Neural progenitor cell (in vitro differentiated cells): ENCODE measurements around the gene PPARA. TPM values are rescaled to one million over a fixed set of nuclear protein-coding genes. Genes with fewer than 3 reads are reported as not detected.
A peak's percentile ranks its signal among the peaks of the same experiment; 100 is the strongest.
"Not testable (repeated sequence)": the region's sequence is repeated elsewhere in the genome, so short reads cannot be mapped to it uniquely, and the experiment has no call there.

Experiments used
- DNase-seq: peaks from one replicate; pipeline ENCODE4 v3.0.0-alpha.2; 2016; ENCODE audit warnings: low spot score
- H2AFZ ChIP-seq: fragments of 200-600 bp; sonication (generic); replicated peaks from 2 replicates; pipeline ENCODE4 v1.6.1; 2016; ENCODE audit warnings: antibody characterized with exemption
- H3F3A ChIP-seq: fragments of 200-600 bp; sonication (generic); 2 replicates; pipeline ENCODE4 v1.6.1; 2016; ENCODE audit warnings: antibody characterized with exemption, low read depth
- H3K27ac ChIP-seq: fragments of 200-600 bp; sonication (generic); 2 replicates; pipeline ENCODE4 v1.5.1; 2016; ENCODE audit warnings: mild to moderate bottlenecking
- H3K27me3 ChIP-seq: fragments of 200-600 bp; sonication (generic); 2 replicates; pipeline ENCODE4 v1.6.1; 2016; ENCODE audit warnings: mild to moderate bottlenecking, moderate library complexity
- H3K36me3 ChIP-seq: fragments of 200-600 bp; sonication (generic); 2 replicates; pipeline ENCODE4 v1.5.1; 2016
- H3K4me1 ChIP-seq: fragments of 200-600 bp; sonication (generic); 2 replicates; pipeline ENCODE4 v1.6.1; 2016; ENCODE audit warnings: mixed run types
- H3K4me2 ChIP-seq: fragments of 200-600 bp; sonication (generic); 2 replicates; pipeline ENCODE4 v1.6.1; 2016
- H3K4me3 ChIP-seq: fragments of 200-600 bp; sonication (generic); 2 replicates; pipeline ENCODE4 v1.5.1; 2016
- H3K79me2 ChIP-seq: fragments of 200-600 bp; sonication (generic); 2 replicates; pipeline ENCODE4 v1.6.1; 2016; ENCODE audit warnings: low read depth
- H3K9ac ChIP-seq: fragments of 200-600 bp; sonication (generic); 2 replicates; pipeline ENCODE4 v1.6.1; 2016
- H3K9me3 ChIP-seq: fragments of 200-600 bp; sonication (generic); 2 replicates; pipeline ENCODE4 v1.5.1; 2016; ENCODE audit warnings: low read depth
- H4K20me1 ChIP-seq: fragments of 200-600 bp; sonication (generic); 2 replicates; pipeline ENCODE4 v1.6.1; 2016; ENCODE audit warnings: low read depth
- H3K27ac Mint-ChIP-seq: 3 replicates; pipeline ENCODE4 v1.8.0; 2021; ENCODE audit warnings: mixed read lengths
- H3K27me3 Mint-ChIP-seq: 2 replicates; pipeline ENCODE4 v1.8.0; 2022; ENCODE audit warnings: low read depth, mild to moderate bottlenecking, inconsistent platforms, moderate library complexity, mixed read lengths; ENCODE audit not compliant: insufficient read depth
- H3K36me3 Mint-ChIP-seq: 3 replicates; pipeline ENCODE4 v1.8.0; 2021; ENCODE audit warnings: mixed read lengths
- H3K4me1 Mint-ChIP-seq: 3 replicates; pipeline ENCODE4 v1.8.0; 2021; ENCODE audit warnings: mixed read lengths
- H3K4me3 Mint-ChIP-seq: 3 replicates; pipeline ENCODE4 v1.8.0; 2021; ENCODE audit warnings: mild to moderate bottlenecking, moderate library complexity, mixed read lengths
- H3K9me3 Mint-ChIP-seq: 3 replicates; pipeline ENCODE4 v1.8.0; 2020; ENCODE audit warnings: mixed read lengths
- CTCF ChIP-seq: fragments of 200-600 bp; sonication (generic); IDR thresholded peaks from 2 replicates; pipeline ENCODE4 v1.5.1; 2017; ENCODE audit warnings: antibody characterized with exemption, mild to moderate bottlenecking
- EZH2 ChIP-seq: fragments of 200-600 bp; sonication (generic); IDR thresholded peaks from 2 replicates; pipeline ENCODE4 v1.6.1; 2017; ENCODE audit warnings: antibody characterized with exemption, mild to moderate bottlenecking, moderate library complexity
- EZH2phosphoT487 ChIP-seq: fragments of 200-600 bp; sonication (generic); IDR thresholded peaks from 2 replicates; pipeline ENCODE4 v1.6.1; 2017; ENCODE audit warnings: antibody characterized with exemption
- total RNA-seq: library from RNA; depleted of rRNA; stranded (reverse); fragments of >200 nt; gene quantifications from 2 replicates; pipeline ENCODE4 v1.2.3, GENCODE V29; 2015; ENCODE audit warnings: low replicate concordance

PPARA gene
- total RNA-seq, 1 donor from 2014 or later = 5.2 TPM

GRCh38 chr22:46196278-46196677 lies 46.0 kb downstream of the PPARA start:
- Histone ChIP-seq H3K27ac (no peak overlapping the region), H3F3A (no peaks in the 10 kb centered on the region), H4K20me1 (no peaks in the 10 kb centered on the region), H3K79me2 (no peaks in the 10 kb centered on the region), H3K9me3 (no peaks in the 10 kb centered on the region), H3K4me2 (no peak overlapping the region), H3K27me3 (no peaks in the 10 kb centered on the region), H3K4me1 (no peaks in the 10 kb centered on the region), H3K4me3 (no peak overlapping the region), H3K36me3 (no peaks in the 10 kb centered on the region), H3K9ac (no peak overlapping the region), H2AFZ (no peak overlapping the region)
- peaks cover 5% of the 10 kb centered on the region for H3K36me3 Mint-ChIP-seq
- H3K27ac Mint-ChIP-seq = peak overlapping the region; percentile 29
- H3K4me3 Mint-ChIP-seq = no peak overlapping the region
- DNase-seq = no peak
- no peaks in the 10 kb centered on the region for H3K9me3 Mint-ChIP-seq
- no peak for TF ChIP-seq EZH2phosphoT487
- TF ChIP-seq EZH2 = no peak
- no peak for TF ChIP-seq CTCF
- H3K27me3 Mint-ChIP-seq = no peaks in the 10 kb centered on the region
- peaks cover 4% of the 10 kb centered on the region for H3K4me1 Mint-ChIP-seq

- Histone ChIP-seq H3K27me3 (no peaks in the 10 kb centered on the region), H3K4me3 (no peak overlapping the region), H2AFZ (no peak overlapping the region), H3K36me3 (no peaks in the 10 kb centered on the region), H3K9me3 (no peaks in the 10 kb centered on the region), H3F3A (no peaks in the 10 kb centered on the region), H3K79me2 (no peaks in the 10 kb centered on the region), H3K4me2 (no peak overlapping the region), H3K9ac (no peak overlapping the region), H4K20me1 (no peaks in the 10 kb centered on the region), H3K4me1 (no peaks in the 10 kb centered on the region), H3K27ac (no peak overlapping the region)
- no peak overlapping the region for H3K27ac Mint-ChIP-seq
- TF ChIP-seq EZH2 = no peak
- TF ChIP-seq CTCF = no peak
- TF ChIP-seq EZH2phosphoT487 = no peak
- H3K27me3 Mint-ChIP-seq = no peaks in the 10 kb centered on the region
- no peak overlapping the region for H3K4me3 Mint-ChIP-seq
- no peak for DNase-seq
- no peaks in the 10 kb centered on the region for H3K9me3 Mint-ChIP-seq
- peaks cover 5% of the 10 kb centered on the region for H3K36me3 Mint-ChIP-seq
- peaks cover 6% of the 10 kb centered on the region for H3K4me1 Mint-ChIP-seq
Observed at GRCh38 chr22:46198274-46198673, 47.9 kb downstream of the PPARA start.

- H3K4me1 ChIP-seq, H3F3A ChIP-seq, H3K4me3 ChIP-seq, H3K36me3 Mint-ChIP-seq, H2AFZ ChIP-seq, H3K4me1 Mint-ChIP-seq, H3K27me3 ChIP-seq, H3K9me3 ChIP-seq, H3K79me2 ChIP-seq, H3K4me3 Mint-ChIP-seq, H3K9ac ChIP-seq, H3K4me2 ChIP-seq, H3K27ac Mint-ChIP-seq, H3K27ac ChIP-seq, H3K27me3 Mint-ChIP-seq, H3K9me3 Mint-ChIP-seq, H4K20me1 ChIP-seq, DNase-seq, H3K36me3 ChIP-seq: not testable (repeated sequence)
Observed at GRCh38 chr22:46198806-46199205, 48.5 kb downstream of the PPARA start.

GRCh38 chr22:46201059-46201757 lies 50.9 kb downstream of the PPARA start:
- Histone ChIP-seq H3K36me3 (no peaks in the 10 kb centered on the region), H4K20me1 (no peaks in the 10 kb centered on the region), H3F3A (no peaks in the 10 kb centered on the region), H3K9ac (no peak overlapping the region), H3K4me3 (no peak overlapping the region), H3K4me1 (no peaks in the 10 kb centered on the region), H3K27ac (no peak overlapping the region), H3K4me2 (no peak overlapping the region), H3K9me3 (no peaks in the 10 kb centered on the region), H2AFZ (no peak overlapping the region), H3K27me3 (no peaks in the 10 kb centered on the region), H3K79me2 (no peaks in the 10 kb centered on the region)
- Mint-ChIP-seq H3K4me3 (no peak overlapping the region), H3K36me3 (peaks cover 9% of the 10 kb centered on the region), H3K27ac (no peak overlapping the region), H3K4me1 (peaks cover 6% of the 10 kb centered on the region), H3K27me3 (no peaks in the 10 kb centered on the region), H3K9me3 (no peaks in the 10 kb centered on the region)
- TF ChIP-seq EZH2 = no peak
- no peak for TF ChIP-seq EZH2phosphoT487
- TF ChIP-seq CTCF = no peak
- peak; percentile 14 for DNase-seq
